Breast epithelium (tissue), 3 donors: ENCODE results near the gene PUS7.

Source experiments
- CTCF ChIP-seq, 3 donors: fragments of 450-650 bp; IDR thresholded peaks; one replicate each; pipeline ENCODE4 v1.5.1; 2016 to 2017; ENCODE audit warnings: antibody characterized with exemption in 3 of 3, mild to moderate bottlenecking in 3 of 3, moderate library complexity in 3 of 3
- POLR2A ChIP-seq: fragments of 450-650 bp; IDR thresholded peaks from one replicate; pipeline ENCODE4 v1.6.1; 2016; ENCODE audit warnings: antibody characterized with exemption, mild to moderate bottlenecking, moderate library complexity
- POLR2AphosphoS5 ChIP-seq, 3 donors: sonication (generic); formaldehyde crosslinking; IDR thresholded peaks; one replicate each; pipeline ENCODE4 v1.6.1; 2017; ENCODE audit warnings: antibody characterized with exemption in 3 of 3

- TF ChIP-seq POLR2A (no peak), CTCF (IDR thresholded peaks at IDR 0.05) (no peak), POLR2AphosphoS5 (IDR thresholded peaks at IDR 0.05) (no peak)
Observed at GRCh38 chr7:105493196-105493922, 28.7 kb downstream of the PUS7 start.
